Smooth muscle cell of the brain vasculature (primary cell): ENCODE measurements around the gene MRPS14.
A peak's percentile ranks its signal among the peaks of the same experiment; 100 is the strongest.
"Not testable (repeated sequence)": the region's sequence is repeated elsewhere in the genome, so short reads cannot be mapped to it uniquely, and the experiment has no call there.

Experiments
- DNase-seq: peaks from one replicate; pipeline ENCODE4 v3.0.0-alpha.2; 2012; ENCODE audit warnings: low read depth, low spot score

Gene MRPS14

DNA sequence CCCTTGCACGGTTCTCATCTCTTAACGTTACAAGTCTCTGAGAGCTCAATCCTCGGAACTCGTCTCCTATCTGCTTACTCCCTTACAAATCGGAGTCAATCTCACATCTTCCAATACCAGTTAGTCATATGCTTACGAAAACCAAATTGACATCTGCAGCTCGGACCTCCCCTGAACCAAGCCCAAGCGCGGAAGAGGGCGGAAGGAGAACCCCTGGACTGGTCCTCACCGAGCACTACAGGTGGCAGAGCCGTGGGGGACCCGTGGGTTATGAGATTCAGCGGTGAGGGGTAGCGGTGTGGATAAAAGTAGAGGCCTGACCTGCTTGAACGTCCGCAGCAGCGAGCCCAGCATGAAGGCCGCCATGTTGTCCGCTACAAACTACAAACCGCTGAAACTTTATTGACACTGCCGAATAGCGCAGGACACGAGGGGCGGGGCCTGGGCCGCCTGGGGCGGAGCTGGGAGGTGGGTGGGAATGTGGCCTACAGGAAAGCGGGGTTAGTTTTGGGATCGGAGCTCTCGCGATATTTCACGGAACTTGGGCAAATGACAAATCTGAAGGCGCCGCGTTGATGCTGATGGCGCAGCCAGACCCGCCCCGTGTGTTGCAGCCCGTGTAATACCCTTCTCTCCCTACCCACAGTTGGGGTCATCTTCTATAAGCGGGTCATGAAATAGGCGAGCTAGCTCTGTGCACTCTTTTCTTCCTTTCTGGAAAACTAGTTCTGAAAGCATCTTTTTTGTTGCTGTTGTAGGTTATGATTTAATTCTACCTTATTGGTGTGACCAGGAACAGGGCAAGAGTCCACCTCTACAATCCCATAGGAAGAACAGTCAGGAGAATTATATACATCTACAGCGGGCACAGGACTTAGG lies at the start of gene MRPS14:
Gene MRPS14 (minus strand): TSS at position 383 of the 879 bp plus-strand sequence. CDS start 17 bp downstream, at position 366.
- peak; percentile 98 for DNase-seq

DNA sequence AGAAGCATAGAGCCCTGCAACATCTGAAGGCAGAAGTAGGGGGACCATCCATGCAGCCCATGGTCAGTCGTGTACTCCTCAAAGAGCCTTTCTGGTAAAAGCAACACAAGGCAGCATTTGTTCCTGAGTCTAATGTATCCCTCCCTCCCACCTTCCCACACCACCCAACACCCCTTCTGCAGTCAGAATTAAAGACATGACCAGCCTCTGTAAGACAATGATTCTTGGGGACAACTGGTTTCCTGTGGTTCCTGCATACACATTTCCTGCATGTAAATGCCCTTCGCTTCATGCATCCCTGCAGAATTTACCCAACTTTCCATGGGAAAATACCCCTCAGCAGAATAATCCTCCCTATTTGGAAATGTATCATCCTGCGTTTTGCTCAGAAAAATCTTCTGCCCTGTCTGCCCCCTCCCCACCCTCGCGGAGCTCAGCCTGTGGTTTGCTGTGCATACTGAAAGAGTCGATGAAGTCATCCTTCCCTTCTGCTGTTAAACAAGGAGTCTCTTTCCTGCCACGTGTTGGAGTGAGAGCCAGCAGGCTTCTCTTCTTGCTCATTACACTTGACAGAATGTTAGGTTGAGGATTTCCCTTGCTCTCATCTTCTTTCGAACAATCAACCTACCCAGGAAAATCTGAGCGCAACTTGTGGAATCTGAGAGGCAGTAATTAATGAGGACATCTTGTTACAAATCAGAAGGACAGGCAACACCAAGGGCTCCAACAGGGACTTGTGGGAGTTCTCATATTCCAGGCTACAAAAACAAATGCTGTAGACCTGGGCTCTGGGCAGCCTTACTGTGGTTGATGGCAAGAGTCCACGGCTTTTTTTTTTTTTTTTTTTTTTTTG lies 49.1 kb upstream of the MRPS14 start:
- DNase-seq: no peak

DNA sequence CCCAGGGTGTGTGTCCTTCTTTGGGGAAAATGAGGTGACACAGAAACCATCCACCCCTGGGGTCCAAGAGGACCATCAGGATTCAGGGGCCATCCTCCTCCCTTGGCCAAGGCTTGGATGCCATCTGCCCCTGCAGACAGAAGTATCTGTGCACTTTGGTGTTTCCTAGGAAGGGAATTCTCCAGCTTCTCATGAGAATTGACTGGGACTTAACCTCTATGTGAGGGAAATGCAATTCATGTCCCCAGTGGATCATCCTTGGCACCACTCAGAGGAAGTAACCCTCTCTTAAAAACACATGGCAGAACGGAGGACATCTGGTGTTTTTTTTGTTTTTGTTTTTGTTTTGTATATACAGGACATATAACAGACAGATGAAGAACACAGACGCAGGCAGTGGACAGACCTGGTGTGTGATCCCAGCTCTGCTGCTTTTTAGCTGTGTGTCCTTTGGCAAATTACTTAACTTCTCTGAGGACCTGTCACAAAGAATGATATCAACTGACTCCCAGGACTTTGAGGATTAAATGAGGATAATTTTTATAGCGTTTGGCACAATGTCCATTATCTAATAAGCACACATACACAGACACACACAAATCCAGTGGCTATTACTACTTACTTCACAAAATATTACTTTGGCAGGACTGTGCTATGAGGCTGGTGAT lies 48.2 kb upstream of the MRPS14 start:
- DNase-seq: no peak

DNA sequence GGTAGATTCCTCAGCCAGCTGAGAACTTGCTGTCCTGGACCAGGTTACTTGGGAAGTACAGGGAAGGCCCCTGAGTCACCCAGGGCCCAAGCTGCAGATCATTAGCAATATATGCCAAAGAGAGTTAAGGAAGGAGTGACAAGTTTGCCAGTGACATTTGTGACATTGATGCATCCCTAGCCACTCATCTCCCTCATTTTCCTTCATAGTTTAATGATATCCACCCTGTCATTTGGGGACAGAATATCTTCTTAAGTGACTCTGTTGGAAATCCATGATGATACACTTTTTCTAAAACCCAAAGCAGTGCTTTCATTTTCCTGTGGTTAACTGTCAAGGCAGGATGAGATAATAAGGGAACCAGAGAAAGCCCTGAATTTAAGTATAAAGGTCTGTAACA lies 47.6 kb upstream of the MRPS14 start:
- no peak for DNase-seq

DNA sequence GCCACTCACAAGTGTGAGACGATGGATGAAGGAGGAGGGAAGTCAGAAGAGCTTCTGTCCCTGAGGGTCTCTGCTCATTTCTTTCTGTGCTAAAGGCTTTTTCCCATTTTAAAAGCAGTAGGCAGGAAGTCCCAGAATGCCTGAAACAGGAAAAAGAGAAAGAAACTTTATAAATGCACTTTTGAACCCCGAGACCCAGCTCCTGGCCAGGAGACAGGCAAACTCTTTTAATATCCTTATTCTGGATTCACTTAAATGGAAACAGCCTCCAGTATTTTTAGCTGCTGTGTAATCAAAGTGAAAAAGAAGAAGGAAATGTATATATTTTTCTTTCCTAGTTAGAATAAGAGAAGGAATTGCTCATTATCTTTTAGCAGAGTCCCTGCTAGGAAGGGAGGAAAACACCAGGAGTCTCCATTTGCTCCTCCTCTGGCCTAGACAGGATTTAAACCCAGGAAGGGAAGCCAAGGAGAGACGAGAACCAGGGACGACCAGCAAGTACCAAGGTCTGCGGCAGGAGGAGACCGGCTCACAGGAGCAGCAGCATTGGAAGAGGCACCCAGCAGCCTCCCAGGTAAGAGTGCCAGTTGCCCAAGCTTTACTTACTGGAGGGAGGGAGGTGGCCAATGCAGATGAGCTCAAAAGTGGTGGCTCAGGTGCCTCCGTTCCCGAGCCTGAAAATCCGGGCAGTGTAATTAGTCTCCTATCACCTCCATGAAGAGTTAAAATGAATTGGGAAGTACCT lies 44.3 kb upstream of the MRPS14 start, which contains the start of gene TNN:
Gene TNN (plus strand): TSS at position 472 of the 745 bp plus-strand sequence. CDS start 9,586 bp downstream, outside the sequence.
- DNase-seq: no peak

DNA sequence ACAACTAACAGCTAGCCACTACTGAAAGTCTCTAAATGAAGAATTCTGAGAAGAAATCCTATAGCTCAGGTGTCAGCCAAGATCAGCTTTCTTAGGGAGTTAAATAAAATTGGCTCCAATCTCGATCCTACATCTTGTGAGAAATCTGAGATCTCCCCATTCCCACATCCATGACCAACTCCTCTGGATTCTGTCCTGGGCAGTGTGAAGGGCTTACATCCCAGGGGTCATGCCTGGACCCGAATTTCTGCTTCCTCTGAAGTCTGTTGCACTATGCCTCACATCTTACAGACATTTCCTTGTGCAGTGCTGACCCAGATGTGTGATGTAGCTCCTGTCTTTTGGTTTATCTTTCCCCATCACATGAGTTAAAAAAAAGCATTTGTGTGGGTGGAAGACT lies 39.6 kb upstream of the MRPS14 start:
- DNase-seq: no peak

DNA sequence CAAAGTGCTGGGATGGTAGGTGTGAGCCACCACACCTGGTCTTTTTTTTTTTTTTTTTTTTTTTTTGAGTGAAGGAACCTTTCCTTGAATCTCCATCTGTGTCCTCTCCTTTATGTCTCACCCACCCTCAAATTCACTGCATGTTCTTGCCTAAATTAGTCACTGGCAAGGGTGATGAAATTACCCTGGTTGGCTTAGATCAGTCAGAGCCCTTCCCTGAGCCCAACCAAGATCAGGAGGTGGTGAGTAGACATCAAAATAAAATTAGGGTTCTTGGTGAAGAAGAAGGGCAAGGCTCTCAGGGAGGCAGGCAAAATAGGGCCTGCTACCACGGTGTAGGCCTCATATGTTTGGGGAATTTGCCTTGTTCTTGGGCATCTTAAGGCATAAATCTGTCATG lies 39.1 kb upstream of the MRPS14 start:
- no peak for DNase-seq

DNA sequence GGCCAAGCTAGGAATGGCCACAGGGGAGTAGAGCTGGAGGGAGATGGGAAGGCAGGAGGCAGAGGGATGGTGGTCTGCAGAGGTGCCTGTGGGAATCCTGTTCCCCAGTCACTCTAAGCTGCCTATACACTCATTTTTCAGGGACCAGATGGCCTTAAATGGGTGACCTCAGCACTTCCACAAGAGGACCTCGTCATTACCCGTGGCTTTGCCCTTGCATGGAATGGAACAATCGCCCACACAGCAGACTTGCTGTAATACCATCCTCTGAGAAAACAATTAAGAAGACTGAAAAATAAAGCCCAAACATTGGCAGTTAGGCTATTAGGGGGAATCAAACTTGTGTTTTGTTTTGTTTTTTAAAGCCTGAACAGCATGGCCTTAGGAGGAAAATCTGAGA lies 31.5 kb upstream of the MRPS14 start:
- DNase-seq: no peak

DNA sequence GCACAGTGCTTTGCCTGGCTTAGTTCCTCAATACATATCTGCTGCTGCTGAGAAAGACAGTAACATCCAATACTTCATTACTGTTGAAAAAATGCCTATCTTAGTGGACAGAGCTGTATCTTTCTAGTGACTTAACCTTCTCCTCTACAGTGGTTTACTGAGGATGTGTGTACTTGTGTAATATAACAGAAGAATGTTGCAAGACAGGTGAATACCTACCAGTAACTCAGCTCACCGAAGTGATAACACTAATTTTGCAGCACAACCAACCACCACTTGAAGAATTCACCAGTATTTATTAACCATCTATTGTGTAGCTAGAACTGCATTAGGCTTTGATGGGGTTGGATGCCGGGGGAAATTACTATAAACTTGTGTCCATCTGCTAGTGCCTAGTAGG lies 27.8 kb upstream of the MRPS14 start:
- DNase-seq: no peak

DNA sequence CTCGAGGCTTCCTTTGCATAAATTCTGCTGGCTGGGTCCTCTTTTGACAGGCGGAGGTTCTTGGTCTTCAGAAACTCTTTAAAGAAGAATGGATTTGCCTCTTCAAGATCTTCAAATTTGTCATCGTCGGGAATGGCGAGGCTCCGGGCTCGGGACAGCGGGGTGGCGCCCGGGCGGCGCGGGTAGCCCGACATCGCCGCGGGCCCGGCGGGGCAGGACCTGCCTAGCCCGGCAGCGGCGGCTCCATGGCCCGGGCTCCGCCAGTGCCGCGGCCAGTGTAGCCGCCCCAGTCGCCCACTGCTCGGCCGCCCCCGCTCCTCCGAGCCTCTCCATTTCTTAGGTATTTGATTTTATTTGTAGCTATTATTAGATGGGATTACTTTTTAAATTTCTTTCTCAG lies 22.3 kb upstream of the MRPS14 start:
- DNase-seq: no peak

DNA sequence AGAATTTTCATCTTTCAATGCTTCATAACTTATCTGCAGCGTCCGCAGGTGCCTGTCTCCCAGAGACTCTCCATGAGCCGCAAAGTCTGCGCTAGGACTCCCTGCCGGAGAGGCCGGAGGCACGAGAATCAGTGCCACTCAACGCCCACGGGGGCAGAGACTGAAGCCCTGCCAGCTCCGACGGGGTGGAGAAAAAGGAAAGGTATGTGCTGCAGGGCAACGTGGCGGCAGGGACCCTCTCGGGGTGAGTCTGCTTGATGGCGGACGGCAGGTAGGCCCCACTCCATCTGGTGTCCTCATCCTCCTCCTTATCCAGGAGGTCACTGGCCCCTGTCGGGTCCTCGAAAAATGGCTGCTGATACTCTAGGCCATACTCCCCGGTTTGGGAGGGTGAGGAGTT lies 21.9 kb upstream of the MRPS14 start:
- no peak for DNase-seq

DNA sequence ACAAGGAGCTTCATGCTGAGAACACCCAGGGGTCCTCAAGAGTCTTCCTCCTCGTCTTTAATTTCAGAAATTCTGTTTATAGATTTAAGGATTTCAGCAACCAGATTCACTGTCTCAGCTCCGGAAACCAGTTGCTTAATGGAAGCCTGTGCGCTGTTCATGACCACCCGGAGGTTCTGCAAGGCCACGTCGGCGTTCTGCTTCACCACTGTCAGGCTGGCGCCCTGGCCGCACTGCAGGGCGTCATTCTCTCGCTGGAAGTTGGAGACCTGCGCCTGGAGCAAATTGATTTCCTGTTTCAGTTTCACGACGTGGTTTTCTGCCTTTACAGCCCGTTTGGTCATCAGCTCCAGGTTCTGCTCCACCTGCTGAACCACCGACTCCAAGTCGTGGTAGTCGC lies 21.4 kb upstream of the MRPS14 start:
- not testable (repeated sequence) for DNase-seq

DNA sequence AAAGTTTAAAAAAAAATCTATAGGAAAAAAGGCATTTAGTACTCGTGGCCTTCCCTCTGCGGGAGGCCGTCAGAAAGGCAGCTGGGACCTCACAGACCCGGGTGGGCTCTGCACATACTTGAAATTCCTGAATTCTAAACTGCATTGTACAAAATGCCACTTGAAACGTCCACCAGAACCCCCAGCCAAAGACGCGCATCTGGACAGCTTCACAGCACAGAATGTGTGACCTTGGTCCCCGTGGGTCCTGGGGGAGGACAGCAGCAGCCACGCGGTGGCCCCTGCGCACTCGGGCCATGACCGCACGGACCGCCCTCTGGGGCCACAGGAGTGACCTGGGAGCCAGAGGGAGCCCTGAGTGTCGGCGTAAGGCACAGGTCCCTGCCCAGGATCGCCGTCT lies 20.6 kb upstream of the MRPS14 start:
- DNase-seq: no peak

DNA sequence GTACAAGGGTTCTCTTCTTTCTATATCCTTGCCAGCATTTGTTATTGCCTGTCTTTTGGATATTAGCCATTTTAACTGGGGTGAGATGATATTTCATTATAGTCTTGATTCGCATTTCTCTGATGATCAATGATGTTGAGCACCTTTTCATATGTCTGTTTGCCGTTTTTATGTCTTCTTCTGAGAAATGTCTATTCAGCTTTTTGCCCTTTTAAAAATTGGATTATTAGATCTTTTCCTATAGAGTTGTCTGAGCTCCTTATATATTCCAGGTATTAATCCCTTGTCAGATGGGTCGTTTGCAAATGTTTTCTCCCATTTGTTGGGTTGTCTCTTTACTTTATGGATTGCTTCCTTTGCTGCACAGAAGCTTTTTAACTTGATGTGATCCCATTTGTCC lies 19.4 kb upstream of the MRPS14 start:
- DNase-seq: no peak

DNA sequence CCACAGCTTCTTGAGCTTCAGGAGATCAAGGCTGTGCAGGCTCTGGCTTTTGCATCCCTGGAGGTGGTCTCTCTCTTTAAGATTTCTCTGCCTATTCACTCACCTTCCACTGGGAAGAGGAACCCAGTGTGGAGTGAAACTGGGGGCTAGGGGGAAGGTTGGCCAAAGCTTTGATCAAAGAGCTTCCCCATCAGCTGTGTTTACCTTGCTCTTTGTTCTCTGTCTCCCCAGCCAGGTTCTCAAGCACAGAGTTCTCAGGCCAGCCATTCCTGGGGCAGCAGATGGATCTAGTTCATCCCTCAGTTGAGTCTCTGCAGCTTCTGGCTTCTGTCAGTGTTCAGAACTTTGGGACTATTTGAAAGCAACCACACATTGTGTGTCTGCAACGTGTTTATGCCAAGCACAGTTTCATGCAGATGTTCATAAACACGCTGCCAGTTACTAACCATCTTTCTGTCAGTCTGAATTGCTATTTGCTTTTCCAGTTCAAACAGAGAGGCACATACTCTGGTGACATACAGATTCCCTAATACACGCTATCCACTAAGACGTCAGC lies 17.2 kb upstream of the MRPS14 start:
- no peak for DNase-seq

DNA sequence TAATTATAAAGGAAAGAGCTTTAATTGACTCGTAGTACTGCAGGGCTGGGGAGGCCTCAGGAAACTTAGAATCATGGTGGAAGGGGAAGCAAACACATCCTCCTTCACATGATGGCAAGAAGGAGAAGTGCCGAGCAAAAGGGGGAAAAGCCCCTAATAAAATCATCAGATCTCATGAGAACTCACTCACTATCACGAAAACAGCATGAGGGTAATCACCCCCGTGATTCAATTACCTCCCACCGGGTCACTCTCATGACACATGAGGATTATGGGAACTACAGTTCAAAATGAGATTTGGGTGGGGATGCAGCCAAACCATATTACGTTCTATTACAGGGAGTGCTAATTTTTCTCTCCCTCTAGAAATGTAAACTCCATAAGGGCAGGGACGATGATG lies 14.2 kb upstream of the MRPS14 start:
- DNase-seq: no peak

DNA sequence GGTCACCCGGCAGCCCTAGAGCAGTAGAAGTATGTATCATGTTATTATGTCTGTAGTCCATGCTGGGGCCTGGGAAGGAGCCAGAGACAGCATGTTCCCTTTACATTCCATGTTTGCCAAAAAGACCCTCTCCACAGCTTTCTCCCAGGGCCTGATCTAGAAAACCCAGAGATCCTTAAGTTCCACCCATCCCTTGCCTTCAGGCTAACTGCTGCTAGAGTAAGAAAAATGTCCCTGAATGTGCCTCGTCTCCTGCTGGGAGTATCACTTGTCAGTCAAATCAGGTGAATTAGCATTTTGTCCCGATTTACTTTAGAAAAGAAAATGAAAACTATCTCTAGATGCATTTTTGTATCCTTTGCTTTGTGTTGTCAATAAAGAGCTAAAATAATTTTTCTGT lies 13.3 kb upstream of the MRPS14 start:
- no peak for DNase-seq

DNA sequence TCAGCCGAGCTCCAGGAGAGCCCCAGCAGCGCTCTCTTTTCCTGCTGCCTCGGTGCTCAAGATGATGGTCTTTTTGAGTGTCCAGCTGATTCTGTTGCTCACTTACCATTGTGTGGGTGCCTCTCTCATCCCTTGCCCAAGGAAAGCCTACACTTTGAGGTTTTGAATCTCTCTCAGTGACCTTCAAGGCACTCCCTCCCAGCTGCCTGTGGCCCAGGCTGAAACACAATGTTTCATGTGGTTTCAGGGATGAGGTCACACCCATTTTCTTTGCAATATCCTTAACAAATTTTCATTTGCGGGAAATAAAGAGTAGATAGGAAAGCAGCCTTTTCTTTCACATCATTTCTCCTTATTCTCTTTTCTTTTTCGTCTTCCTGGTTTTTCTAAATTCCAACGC lies 12.6 kb upstream of the MRPS14 start:
- no peak for DNase-seq

DNA sequence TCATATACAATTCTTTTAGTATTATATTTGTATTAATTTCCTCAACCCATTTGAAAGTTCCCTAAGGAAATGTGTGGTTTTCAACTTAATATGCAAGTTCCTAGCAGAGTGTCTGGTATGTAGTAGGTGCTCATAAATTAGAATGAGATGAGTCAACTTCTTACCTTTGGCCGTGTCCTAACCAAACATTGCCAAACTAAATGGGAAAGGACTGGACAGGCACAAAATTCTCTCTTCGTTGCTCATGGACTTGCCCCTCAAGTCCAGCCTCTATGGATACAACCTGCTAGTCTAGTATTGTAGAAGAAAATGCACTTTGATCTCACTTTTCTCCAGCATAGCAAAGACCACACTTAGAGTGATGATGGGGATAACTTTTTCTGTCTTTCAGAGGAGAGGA lies 11.6 kb upstream of the MRPS14 start:
- no peak for DNase-seq

DNA sequence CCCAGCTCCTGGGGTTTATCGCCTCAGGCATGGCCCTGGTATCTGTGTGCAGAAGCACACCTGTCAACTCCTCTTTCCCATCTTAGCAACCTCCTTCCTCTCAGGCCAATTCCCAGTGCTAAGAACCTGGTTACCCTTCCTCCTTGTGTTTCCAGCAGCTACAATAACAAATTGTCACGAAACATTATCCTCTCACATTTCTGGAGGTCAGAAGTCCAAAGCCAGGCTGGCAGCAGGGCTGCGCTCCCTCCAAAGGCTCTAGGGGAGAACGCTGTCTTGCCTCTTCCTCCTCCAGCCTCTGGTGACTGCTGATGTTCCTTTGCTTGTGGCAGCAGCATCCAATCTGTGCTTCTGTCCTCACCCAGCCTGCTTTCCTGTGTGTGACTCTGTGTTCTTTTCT lies 10.7 kb upstream of the MRPS14 start:
- DNase-seq: no peak

DNA sequence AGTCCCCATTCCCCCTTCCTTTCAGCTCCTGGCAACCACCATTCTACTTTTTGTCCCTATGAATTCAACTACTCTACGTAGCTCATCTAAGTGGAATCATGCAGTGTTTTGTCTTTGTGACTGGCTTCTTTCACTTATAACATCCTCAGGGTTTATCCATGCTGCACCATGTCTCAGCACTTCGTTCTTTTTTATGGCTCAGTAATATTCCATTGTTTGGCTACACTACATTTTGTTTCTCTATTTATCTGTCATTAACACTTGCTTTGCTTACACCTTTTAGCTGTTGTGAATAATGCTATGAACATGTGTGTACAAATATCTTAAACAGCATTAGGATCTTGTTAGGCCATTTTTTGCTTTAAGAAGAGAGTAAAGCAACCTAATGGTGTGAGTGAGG lies 1.5 kb upstream of the MRPS14 start:
- DNase-seq: no peak
